ENCODE measurements around the gene GRID1.

DNA sequence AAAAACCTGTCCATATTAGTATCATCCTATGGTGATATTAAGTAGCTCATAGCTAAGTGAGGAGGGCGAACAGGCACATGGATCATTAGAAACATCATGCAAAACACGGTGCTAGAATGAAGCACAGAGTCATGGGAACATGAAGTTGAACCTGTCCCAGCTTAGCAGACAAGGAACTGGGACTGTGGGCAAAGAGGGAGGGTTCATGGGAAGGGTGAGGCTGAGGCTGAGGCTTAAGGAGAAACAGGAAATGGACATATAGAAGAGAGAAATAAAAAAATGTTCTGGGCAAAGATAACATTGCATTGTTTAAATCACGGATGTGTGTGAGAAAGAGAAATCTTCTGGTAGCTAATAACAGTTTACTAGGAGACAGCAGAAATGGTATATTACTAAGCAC, 708.1 kb downstream of the GRID1 start:
- TF ChIP-seq, protein P1, sequence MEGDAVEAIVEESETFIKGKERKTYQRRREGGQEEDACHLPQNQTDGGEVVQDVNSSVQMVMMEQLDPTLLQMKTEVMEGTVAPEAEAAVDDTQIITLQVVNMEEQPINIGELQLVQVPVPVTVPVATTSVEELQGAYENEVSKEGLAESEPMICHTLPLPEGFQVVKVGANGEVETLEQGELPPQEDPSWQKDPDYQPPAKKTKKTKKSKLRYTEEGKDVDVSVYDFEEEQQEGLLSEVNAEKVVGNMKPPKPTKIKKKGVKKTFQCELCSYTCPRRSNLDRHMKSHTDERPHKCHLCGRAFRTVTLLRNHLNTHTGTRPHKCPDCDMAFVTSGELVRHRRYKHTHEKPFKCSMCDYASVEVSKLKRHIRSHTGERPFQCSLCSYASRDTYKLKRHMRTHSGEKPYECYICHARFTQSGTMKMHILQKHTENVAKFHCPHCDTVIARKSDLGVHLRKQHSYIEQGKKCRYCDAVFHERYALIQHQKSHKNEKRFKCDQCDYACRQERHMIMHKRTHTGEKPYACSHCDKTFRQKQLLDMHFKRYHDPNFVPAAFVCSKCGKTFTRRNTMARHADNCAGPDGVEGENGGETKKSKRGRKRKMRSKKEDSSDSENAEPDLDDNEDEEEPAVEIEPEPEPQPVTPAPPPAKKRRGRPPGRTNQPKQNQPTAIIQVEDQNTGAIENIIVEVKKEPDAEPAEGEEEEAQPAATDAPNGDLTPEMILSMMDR (IDR thresholded peaks at IDR 0.05; ENCODE audit: low read length): no peak
- no peak for TF ChIP-seq EZH2 (IDR thresholded peaks at IDR 0.05; ENCODE audit: borderline replicate concordance, low read length)
